Endometrium (tissue), 2 donors: ENCODE results near the gene MORC3.
"Not testable (repeated sequence)": the region's sequence is repeated elsewhere in the genome, so short reads cannot be mapped to it uniquely, and the experiment has no call there.

Experiments
- FAIRE-seq: peaks from 2 replicates; lab custom pipeline; 2012; peaks lifted over from hg19 to GRCh38; lab: Jason Lieb, UNC
- donor health status: control.
- donor health status: control.

MORC3 gene

GRCh38 chr21:36385233-36386030, 65.4 kb downstream of the MORC3 start, which contains the start of gene CHAF1B:
Gene CHAF1B, plus strand, starts transcription at chr21:36385392. Its CDS starts 745 bp downstream, at chr21:36386137.
- no peak for FAIRE-seq

DNA sequence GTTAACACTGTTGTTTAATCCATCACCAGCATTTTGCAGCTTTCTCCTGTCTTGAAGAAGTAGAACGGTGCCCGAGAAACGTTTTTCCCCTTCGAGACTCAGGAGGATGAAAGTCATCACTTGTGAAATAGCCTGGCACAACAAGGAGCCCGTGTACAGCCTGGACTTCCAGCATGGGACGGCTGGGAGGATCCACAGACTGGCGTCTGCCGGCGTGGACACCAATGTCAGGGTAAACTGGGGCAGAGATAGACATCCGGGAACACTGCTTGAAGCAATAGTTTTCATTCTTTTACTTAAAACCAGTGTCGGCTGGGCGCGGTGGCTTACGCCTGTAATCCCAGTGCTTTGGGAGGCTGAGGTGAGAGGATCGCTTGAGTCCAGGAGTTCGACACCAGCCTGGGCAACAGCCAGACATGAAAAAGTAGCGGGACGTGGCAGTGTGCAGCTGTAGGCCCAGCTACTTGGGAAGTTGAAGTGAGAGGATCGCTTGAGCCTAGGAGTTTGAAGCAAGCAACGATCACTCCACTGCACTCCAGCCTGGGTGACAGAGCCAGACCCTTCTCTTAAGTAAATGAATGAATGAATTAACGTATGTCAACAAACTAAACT, 66.1 kb downstream of the MORC3 start:
- FAIRE-seq = no peak

GRCh38 chr21:36388096-36388495, 68.1 kb downstream of the MORC3 start:
- no peak for FAIRE-seq

GRCh38 chr21:36388835-36389234, 68.8 kb downstream of the MORC3 start:
- no peak for FAIRE-seq

GRCh38 chr21:36391649-36392048, 71.7 kb downstream of the MORC3 start:
- not testable (repeated sequence) for FAIRE-seq

DNA sequence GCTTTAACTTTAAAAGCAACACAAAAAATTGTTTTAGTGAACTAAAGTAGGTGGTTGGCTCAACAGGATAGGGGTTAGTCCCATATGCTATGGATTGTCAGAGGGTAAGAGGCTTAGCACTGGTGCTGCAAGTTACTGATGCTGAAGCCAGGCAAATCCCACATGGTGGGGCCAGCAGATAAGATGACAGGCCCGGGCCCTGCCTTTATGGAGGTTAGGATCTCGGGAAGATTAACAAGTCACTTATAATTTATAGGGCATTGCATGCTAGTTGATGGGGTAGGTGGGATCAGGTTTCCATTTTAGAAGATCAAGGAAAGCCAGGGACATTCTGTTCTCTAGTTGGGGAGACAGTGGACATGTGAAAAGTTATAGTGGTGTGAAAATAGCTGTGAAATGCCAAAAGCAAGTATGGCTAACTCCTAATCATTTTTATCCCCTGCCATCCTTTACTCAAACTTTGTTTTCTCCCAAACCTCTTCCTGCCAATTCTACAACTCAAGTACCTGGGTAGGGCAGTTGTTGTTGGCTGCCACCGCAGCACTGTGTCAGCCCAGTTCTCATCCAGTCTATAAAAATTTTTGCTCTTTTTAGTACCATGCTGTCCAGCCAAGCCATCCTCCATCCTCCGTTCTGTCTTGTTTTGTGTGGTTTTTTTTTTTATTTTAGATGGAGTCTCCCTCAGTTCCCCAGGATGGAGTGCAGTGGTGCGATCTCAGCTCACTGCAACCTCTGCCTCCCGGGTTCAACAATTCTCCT, 75.5 kb downstream of the MORC3 start:
- no peak for FAIRE-seq

- FAIRE-seq = no peak
Measured at GRCh38 chr21:36396325-36396724, 76.3 kb downstream of the MORC3 start.

- FAIRE-seq = no peak
Measured at GRCh38 chr21:36396971-36397370, 77.0 kb downstream of the MORC3 start.

DNA sequence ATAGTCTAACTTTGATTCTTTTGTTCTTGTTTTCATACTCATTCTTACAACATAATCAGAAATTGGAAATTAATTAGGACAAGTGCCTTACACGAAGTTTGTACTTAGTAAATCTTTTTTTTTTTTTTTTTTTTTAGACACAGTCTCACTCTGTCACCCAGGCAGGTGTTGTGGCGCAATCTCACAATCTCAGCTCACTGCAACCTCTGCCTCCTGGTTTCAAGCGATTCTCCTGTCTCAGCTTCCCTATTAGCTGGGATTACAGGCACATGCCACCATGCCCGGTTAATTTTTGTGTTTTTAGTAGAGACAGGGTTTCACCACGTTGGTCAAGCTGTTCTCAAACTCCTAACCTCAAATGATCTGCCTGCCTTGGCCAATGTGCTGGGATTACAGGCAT, 77.6 kb downstream of the MORC3 start:
- no peak for FAIRE-seq

GRCh38 chr21:36399736-36400135, 79.7 kb downstream of the MORC3 start:
- not testable (repeated sequence) for FAIRE-seq

- FAIRE-seq = no peak
Measured at GRCh38 chr21:36400719-36401118, 80.7 kb downstream of the MORC3 start.

- no peak for FAIRE-seq
Measured at GRCh38 chr21:36402339-36402738, 82.3 kb downstream of the MORC3 start.

DNA sequence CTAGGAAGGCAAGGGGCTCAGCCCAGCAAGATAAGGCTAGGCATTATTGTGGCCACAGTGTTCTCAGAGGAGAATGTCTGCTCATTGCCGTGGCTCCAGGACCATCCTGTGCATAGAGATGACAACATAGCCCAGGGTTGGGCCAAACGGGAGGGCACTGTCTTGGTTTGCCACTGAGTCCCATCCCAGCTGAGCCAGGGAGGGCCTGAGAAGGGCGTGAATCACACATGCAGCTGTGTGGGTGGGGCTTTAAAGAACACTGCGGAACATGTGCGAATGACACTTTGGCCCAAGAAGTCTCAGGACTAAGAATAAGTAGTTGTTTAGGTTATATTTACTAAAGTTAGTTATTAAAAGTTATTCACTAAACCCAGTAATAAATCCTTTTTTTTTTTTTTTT, 83.7 kb downstream of the MORC3 start:
- FAIRE-seq = no peak

GRCh38 chr21:36408568-36408967, 88.6 kb downstream of the MORC3 start:
- no peak for FAIRE-seq

- FAIRE-seq = no peak
Measured at GRCh38 chr21:36411301-36411700, 91.3 kb downstream of the MORC3 start.

DNA sequence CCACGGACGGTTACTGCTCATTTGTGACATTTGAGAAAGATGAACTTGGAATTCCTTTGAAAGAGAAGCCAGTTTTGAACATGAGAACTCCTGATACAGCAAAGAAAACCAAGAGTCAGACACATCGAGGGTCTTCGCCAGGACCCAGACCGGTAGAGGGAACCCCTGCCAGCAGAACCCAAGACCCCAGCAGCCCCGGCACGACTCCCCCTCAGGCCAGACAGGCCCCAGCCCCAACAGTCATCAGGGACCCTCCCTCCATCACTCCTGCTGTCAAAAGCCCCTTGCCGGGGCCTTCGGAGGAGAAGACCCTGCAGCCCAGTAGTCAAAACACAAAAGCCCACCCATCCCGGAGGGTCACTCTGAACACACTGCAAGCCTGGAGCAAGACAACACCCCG, 92.9 kb downstream of the MORC3 start:
- no peak for FAIRE-seq

DNA sequence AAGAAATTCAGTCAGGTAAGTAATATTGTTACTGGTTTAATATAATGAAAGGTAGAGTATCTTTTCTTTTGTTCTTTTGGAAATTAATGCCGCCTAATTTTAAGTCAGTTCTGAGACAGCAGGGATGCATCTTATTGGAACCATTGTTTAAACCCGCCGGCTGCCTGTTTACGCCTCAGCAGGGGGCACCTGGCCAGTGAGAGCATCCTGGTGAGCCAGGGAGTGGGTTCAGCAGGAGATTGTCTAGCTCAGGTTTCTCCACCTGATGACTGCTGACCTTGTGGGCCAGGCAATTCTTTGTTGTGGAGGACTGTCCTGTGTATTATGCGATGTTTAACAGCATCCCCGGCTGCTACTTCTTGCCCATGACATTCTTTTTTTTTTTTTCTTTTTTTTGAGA, 95.4 kb downstream of the MORC3 start:
- FAIRE-seq = no peak

GRCh38 chr21:36419241-36419640, 99.2 kb downstream of the MORC3 start:
- no peak for FAIRE-seq

- no peak for FAIRE-seq
Measured at GRCh38 chr21:36419996-36420395, 100.0 kb downstream of the MORC3 start.

- FAIRE-seq = no peak
Measured at GRCh38 chr21:36420571-36421339, 100.8 kb downstream of the MORC3 start.

DNA sequence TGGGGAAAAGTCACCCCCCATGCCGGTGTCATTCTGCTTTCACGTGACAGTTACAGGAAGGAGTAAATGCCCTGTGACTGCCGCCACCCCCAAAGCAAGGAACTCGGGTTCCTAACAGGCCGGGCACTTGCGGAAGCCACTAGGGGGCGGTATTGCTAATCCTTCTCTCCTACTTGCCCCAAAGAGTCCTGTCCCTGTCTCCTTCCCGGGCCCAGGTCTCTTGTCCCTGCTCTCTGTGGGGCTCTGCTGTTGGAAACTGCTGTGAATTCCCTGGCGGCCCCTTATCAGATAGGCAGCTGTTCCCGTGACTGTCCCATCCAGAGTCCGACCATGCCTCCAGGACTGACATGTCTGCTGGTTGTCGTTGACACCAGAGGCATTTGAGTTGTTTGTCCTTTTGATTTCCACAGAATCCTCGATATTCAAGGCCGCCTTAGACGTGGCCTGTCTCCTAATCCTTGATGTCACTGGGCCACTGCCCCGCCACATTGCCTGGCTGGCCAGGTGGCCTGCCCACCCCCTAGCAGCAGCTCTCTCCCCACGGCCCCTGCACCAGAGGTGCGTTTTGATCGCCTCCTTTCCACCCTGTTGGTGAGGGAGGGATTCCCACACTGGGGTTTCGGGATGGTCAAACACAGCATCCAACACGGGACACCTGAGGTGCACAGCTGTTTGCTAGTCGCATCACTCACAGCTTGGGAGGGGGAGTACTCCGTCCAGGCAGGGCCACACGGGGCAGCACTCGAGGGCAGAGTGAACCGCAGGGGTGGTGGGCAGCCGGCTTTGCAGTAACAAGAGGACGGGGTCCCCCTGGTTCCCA, 102.5 kb downstream of the MORC3 start:
- no peak for FAIRE-seq
